Smooth muscle cell (in vitro differentiated cells): ENCODE results near the gene RAMP3. TPM values are rescaled to one million over a fixed set of nuclear protein-coding genes. Genes with fewer than 3 reads are reported as not detected.
"Not testable (repeated sequence)": the region's sequence is repeated elsewhere in the genome, so short reads cannot be mapped to it uniquely, and the experiment has no call there.

Source experiments
- DNase-seq: peaks from one replicate; lab custom pipeline; 2025; ENCODE audit not compliant: unreplicated experiment; lab: John Stamatoyannopoulos, UW
- H2AFZ ChIP-seq: fragments of 200-600 bp; sonication (generic); 2 replicates; pipeline ENCODE4 v1.6.0; 2016; ENCODE audit warnings: antibody characterized with exemption, low read depth, mild to moderate bottlenecking
- H3F3A ChIP-seq: fragments of 200-600 bp; sonication (generic); 2 replicates; pipeline ENCODE4 v1.6.0; 2017; ENCODE audit warnings: antibody characterized with exemption, low read depth
- H3K27ac ChIP-seq: fragments of 200-600 bp; sonication (generic); 2 replicates; pipeline ENCODE4 v1.5.1; 2016; ENCODE audit warnings: low read depth, mild to moderate bottlenecking
- H3K27me3 ChIP-seq: fragments of 200-600 bp; sonication (generic); 2 replicates; pipeline ENCODE4 v1.6.1; 2016; ENCODE audit warnings: low read depth, mild to moderate bottlenecking
- H3K36me3 ChIP-seq: fragments of 200-600 bp; sonication (generic); 2 replicates; pipeline ENCODE4 v1.5.1; 2016; ENCODE audit warnings: low read depth
- H3K4me1 ChIP-seq: fragments of 200-600 bp; sonication (generic); 2 replicates; pipeline ENCODE4 v1.5.1; 2016; ENCODE audit warnings: low read depth
- H3K4me2 ChIP-seq: fragments of 200-600 bp; sonication (generic); 2 replicates; pipeline ENCODE4 v1.6.0; 2016; ENCODE audit warnings: mild to moderate bottlenecking
- H3K4me3 ChIP-seq: fragments of 200-600 bp; sonication (generic); 2 replicates; pipeline ENCODE4 v1.5.1; 2016; ENCODE audit warnings: mild to moderate bottlenecking
- H3K79me2 ChIP-seq: fragments of 200-600 bp; sonication (generic); 2 replicates; pipeline ENCODE4 v1.6.0; 2016; ENCODE audit warnings: low read depth, mild to moderate bottlenecking
- H3K9ac ChIP-seq: fragments of 200-600 bp; sonication (generic); 2 replicates; pipeline ENCODE4 v1.6.0; 2016; ENCODE audit warnings: low read depth
- H3K9me3 ChIP-seq: fragments of 200-600 bp; sonication (generic); replicated peaks from 2 replicates; pipeline ENCODE4 v1.5.1; 2016; ENCODE audit warnings: low read depth
- H4K20me1 ChIP-seq: fragments of 200-600 bp; sonication (generic); 2 replicates; pipeline ENCODE4 v1.6.0; 2016; ENCODE audit warnings: low read depth
- CTCF ChIP-seq: fragments of 200-600 bp; sonication (generic); IDR thresholded peaks from 2 replicates; pipeline ENCODE4 v1.5.1; 2017; ENCODE audit warnings: borderline replicate concordance, mild to moderate bottlenecking, antibody characterized with exemption; ENCODE audit not compliant: insufficient read depth, poor library complexity, severe bottlenecking
- WGBS: methylation state at CpG from one replicate; pipeline ENCODE4 v1.1.7; 2016; ENCODE audit warnings: low lambda C conversion rate; 5-methylcytosine and 5-hydroxymethylcytosine counted together
- polyA plus RNA-seq: library from polyadenylated mRNA; unstranded; fragments of >200 nt; fragmentation: Nextera tagmentation; extraction: Ambion mirVana; gene quantifications from 2 replicates; pipeline ENCODE4 v1.2.1, GENCODE V29; 2016
- total RNA-seq: library from RNA; depleted of rRNA; stranded (reverse); fragments of >200 nt; gene quantifications from 2 replicates; pipeline ENCODE4 v1.2.3, GENCODE V29; 2014

Gene RAMP3
- total and polyA plus RNA-seq, 2 experiments from 2014 or later: not detected

GRCh38 chr7:45163692-45164052 lies 6.1 kb downstream of the RAMP3 start:
- 81% methylated on average over 4 of the region's 4 CpGs for WGBS
- no peak for DNase-seq
- Histone ChIP-seq H3K9me3 (no peaks in the 10 kb centered on the region), H3K4me2 (no peak overlapping the region), H3K79me2 (no peaks in the 10 kb centered on the region), H2AFZ (no peak overlapping the region), H3K27me3 (peaks cover 13% of the 10 kb centered on the region), H3F3A (no peaks in the 10 kb centered on the region), H3K27ac (no peak overlapping the region), H3K36me3 (no peaks in the 10 kb centered on the region), H3K4me1 (no peaks in the 10 kb centered on the region), H3K4me3 (no peak overlapping the region), H3K9ac (no peak overlapping the region), H4K20me1 (no peaks in the 10 kb centered on the region)
- no peak for TF ChIP-seq CTCF

GRCh38 chr7:45164271-45164670 lies 6.7 kb downstream of the RAMP3 start:
- not testable (repeated sequence) for H2AFZ ChIP-seq, H3F3A ChIP-seq, H3K4me1 ChIP-seq, H3K79me2 ChIP-seq, H3K27ac ChIP-seq, H3K9me3 ChIP-seq, H3K36me3 ChIP-seq, H3K4me3 ChIP-seq, H3K4me2 ChIP-seq, H3K9ac ChIP-seq, H4K20me1 ChIP-seq, DNase-seq
- peaks cover 12% of the 10 kb centered on the region for H3K27me3 ChIP-seq
- 88% methylated on average over 3 of the region's 3 CpGs for WGBS

GRCh38 chr7:45165857-45166256 lies 8.3 kb downstream of the RAMP3 start:
- no peak for DNase-seq
- Histone ChIP-seq H3K27me3 (peaks cover 13% of the 10 kb centered on the region), H3K9ac (no peak overlapping the region), H2AFZ (no peak overlapping the region), H3K4me3 (no peak overlapping the region), H3K36me3 (no peaks in the 10 kb centered on the region), H3K4me1 (no peaks in the 10 kb centered on the region), H3F3A (no peaks in the 10 kb centered on the region), H4K20me1 (no peaks in the 10 kb centered on the region), H3K9me3 (no peaks in the 10 kb centered on the region), H3K27ac (no peak overlapping the region), H3K4me2 (no peak overlapping the region), H3K79me2 (no peaks in the 10 kb centered on the region)
- 66% methylated on average over 3 of the region's 3 CpGs for WGBS
- no peak for TF ChIP-seq CTCF

- Histone ChIP-seq H3K27me3 (peaks cover 13% of the 10 kb centered on the region), H3K27ac (no peak overlapping the region), H3K36me3 (no peaks in the 10 kb centered on the region), H3K4me1 (no peaks in the 10 kb centered on the region), H3F3A (no peaks in the 10 kb centered on the region), H3K4me2 (no peak overlapping the region), H3K79me2 (no peaks in the 10 kb centered on the region), H3K9me3 (no peaks in the 10 kb centered on the region), H3K9ac (no peak overlapping the region), H2AFZ (no peak overlapping the region), H3K4me3 (no peak overlapping the region), H4K20me1 (no peaks in the 10 kb centered on the region)
- no peak for DNase-seq
- WGBS: 88% methylated on average over 1 of the region's 1 CpG
- no peak for TF ChIP-seq CTCF
These were observed 14.4 kb downstream of the RAMP3 start for GRCh38 chr7:45171946-45172345.
